22Rv1 (cell line): ENCODE results near the gene CMTM5.
"Not testable (repeated sequence)": the region's sequence is repeated elsewhere in the genome, so short reads cannot be mapped to it uniquely, and the experiment has no call there.

Source experiments
- H3K27ac ChIP-seq: fragments of 450-650 bp; 2 replicates; pipeline ENCODE4 v1.5.1; 2017
- ZFX ChIP-seq: fragments of 450-650 bp; IDR thresholded peaks from 2 replicates; pipeline ENCODE4 v1.6.1; 2017; ENCODE audit warnings: antibody characterized with exemption, borderline replicate concordance
- TF ChIP-seq, protein P1 (sequence below): fragments of 450-650 bp; IDR thresholded peaks from 2 replicates; pipeline ENCODE4 v1.5.1; 2017; ENCODE audit warnings: mild to moderate bottlenecking

The CMTM5 gene

DNA sequence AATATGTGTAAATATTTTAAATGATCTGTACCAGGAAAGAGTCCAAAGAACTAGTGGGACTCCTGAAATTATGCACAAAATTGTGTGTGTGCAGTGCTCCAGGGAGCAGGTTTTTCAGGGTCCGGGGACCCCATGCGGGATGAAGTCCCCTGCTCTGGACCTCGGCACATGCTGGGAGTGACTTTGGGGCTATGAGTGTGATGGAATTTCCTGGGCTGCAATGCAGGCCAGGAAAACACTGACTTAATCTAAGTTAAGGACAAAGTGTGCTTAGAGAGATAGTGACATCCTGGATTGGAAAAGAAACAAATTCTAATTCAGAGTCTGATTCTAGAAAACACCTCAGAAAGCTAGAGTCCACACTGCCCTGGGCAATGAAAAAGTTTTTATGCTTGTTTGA, 37.4 kb downstream of the CMTM5 start:
- no peak for TF ChIP-seq ZFX
- TF ChIP-seq, protein P1, sequence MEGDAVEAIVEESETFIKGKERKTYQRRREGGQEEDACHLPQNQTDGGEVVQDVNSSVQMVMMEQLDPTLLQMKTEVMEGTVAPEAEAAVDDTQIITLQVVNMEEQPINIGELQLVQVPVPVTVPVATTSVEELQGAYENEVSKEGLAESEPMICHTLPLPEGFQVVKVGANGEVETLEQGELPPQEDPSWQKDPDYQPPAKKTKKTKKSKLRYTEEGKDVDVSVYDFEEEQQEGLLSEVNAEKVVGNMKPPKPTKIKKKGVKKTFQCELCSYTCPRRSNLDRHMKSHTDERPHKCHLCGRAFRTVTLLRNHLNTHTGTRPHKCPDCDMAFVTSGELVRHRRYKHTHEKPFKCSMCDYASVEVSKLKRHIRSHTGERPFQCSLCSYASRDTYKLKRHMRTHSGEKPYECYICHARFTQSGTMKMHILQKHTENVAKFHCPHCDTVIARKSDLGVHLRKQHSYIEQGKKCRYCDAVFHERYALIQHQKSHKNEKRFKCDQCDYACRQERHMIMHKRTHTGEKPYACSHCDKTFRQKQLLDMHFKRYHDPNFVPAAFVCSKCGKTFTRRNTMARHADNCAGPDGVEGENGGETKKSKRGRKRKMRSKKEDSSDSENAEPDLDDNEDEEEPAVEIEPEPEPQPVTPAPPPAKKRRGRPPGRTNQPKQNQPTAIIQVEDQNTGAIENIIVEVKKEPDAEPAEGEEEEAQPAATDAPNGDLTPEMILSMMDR = no peak
- H3K27ac ChIP-seq = no peak overlapping the region

- no peak for TF ChIP-seq ZFX
- TF ChIP-seq, protein P1 = no peak
- no peak overlapping the region for H3K27ac ChIP-seq
Measured at GRCh38 chr14:23414906-23415820, 38.3 kb downstream of the CMTM5 start.

DNA sequence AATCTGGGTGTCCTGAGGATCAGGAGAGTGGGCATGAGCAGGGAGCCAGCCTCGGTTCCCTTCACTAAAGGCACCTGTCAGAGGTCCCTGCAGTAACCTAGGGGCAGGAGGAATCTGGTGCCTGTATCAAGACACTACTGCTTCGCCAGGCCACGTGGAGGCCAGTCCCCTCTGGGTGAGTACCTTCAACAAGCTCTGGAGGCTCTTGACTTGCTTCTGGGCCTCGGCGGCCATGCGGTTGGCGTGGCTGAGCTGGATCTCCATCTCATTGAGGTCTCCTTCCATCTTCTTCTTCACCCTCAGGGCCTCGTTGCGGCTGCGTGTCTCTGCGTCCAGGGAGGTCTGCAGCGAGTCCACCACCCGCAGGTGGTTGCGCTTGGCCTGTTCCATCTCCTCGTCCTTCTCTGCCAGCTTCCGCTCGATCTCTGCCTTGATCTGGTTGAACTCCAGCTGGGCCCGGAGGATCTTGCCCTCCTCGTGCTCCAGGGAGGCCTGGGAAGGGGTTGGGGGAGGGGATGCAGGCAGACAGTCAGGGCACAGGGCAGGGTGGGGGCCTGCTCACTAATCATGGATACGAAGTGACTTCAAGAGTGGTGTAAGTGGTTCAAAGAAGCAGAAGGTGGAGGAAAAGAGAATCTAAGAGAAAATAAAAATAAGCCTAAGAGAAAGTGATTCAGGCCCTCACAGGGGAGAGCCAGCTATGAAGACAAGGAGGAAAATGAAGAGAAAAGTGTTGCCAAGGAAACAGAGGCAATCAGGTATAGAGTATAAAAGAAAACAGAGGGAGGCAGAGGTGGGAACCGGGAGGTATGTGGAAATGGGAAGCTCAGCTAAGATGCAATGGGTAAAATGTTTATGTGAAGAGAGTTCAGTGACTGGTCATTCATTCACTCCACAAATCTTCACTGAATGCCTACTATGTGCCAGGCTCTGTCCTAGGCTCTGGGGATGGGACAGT, 39.3 kb downstream of the CMTM5 start:
- TF ChIP-seq ZFX = no peak
- TF ChIP-seq, protein P1 = no peak
- H3K27ac ChIP-seq = no peak overlapping the region

GRCh38 chr14:23416801-23417200, 40.0 kb downstream of the CMTM5 start:
- no peak overlapping the region for H3K27ac ChIP-seq
- TF ChIP-seq ZFX = no peak
- TF ChIP-seq, protein P1 = no peak

- H3K27ac ChIP-seq = not testable (repeated sequence)
Measured at GRCh38 chr14:23417269-23417668, 40.4 kb downstream of the CMTM5 start.

- no peak overlapping the region for H3K27ac ChIP-seq
- TF ChIP-seq, protein P1 = no peak
- TF ChIP-seq ZFX = no peak
Measured at GRCh38 chr14:23418021-23418420, 41.2 kb downstream of the CMTM5 start.

DNA sequence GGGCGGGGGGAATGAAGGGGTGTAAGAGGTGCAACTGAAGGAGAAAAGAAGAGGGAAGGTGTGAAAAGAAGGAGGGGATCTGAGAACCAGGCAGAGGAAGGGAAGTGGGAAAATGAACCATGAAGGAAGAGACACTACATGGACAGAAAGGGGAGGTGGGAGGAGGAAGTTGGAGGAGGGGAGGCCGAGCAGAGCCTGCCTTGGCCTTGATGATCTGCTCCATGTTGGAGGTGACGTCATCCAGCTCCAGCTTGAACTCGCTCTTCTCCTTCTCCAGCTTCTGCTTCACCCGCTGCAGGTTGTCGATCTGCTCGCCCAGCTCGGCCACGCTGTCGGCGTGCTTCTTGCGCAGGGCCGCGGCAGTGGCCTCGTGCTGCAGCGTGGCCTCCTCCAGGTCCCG, 42.8 kb downstream of the CMTM5 start:
- H3K27ac ChIP-seq = not testable (repeated sequence)

DNA sequence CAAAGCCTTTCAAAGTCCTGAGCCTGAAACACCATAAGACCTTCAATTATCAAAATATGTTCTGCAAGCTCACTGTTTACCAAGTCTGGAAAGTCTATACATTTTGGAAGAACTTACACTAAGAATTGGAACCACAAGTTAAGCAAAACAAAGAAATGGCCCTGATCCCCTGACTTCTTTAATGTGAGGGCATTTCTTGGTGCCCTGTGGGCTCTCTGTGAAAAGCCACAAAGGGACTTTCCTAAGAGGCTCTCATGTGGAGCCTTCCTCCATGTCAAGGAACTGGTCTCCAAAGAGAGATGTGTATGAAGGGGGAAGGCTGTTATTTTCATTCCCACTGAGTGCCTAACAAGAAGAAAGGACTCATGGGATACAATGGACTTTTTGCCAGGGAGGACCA, 44.7 kb downstream of the CMTM5 start:
- TF ChIP-seq, protein P1 = no peak
- TF ChIP-seq ZFX = no peak
- H3K27ac ChIP-seq = no peak overlapping the region
